Body of pancreas (tissue), 4 donors: ENCODE measurements around the gene DNAJB6.

ENCODE experiments used
- POLR2A ChIP-seq, 3 donors: fragments of 450-650 bp; IDR thresholded peaks; one replicate each; pipeline ENCODE4 v1.6.1; 2016; ENCODE audit warnings: antibody characterized with exemption in 3 of 3, mild to moderate bottlenecking in 2 of 3
- TF ChIP-seq, protein P1 (sequence below), 7 experiments: fragments of 450-650 bp in 4 of 7; fragments of 200-600 bp in 3 of 7; sonication (generic) in 3 of 7; IDR thresholded peaks; one replicate each; pipeline ENCODE4 v1.5.1; 2016 to 2019; ENCODE audit warnings: antibody characterized with exemption in 7 of 7

DNA sequence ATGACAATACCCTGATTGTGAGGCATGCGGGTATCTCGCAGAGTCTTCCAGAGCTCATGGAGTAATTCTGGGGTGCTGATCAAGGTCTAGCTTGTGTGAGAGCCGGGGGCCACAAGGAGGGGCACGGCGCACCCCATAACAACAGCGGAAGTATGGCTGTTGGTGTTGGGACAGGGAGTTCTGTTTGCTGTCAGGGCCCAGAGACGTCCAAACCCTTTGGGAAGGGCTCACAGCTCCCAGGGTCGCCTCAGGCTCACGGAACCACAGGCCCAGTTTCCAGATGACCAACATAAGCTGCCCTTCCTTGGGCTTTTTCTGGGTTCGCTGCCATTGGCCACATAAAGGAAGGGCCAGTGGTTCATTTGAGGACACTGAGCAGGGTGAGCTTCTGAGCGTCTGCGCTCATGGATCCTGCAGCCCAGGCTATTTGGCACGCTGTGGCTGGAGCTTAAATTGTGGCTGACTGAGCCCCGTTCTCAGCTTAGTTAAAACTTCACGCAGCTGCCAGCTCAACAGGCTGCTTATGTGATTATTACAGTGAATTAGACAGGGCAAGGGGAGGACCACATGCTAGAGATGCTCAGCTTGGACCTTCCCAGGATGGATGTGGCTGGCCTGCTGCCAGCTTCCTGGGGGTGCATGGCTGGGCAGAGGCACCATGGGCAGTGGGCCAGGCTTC lies 92.3 kb downstream of the DNAJB6 start:
- TF ChIP-seq, protein P1, sequence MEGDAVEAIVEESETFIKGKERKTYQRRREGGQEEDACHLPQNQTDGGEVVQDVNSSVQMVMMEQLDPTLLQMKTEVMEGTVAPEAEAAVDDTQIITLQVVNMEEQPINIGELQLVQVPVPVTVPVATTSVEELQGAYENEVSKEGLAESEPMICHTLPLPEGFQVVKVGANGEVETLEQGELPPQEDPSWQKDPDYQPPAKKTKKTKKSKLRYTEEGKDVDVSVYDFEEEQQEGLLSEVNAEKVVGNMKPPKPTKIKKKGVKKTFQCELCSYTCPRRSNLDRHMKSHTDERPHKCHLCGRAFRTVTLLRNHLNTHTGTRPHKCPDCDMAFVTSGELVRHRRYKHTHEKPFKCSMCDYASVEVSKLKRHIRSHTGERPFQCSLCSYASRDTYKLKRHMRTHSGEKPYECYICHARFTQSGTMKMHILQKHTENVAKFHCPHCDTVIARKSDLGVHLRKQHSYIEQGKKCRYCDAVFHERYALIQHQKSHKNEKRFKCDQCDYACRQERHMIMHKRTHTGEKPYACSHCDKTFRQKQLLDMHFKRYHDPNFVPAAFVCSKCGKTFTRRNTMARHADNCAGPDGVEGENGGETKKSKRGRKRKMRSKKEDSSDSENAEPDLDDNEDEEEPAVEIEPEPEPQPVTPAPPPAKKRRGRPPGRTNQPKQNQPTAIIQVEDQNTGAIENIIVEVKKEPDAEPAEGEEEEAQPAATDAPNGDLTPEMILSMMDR (IDR thresholded peaks at IDR 0.05): no peak
- TF ChIP-seq POLR2A (IDR thresholded peaks at IDR 0.05): no peak
